Esophagus muscularis mucosa (tissue), 2 donors: Measurements from ENCODE around the gene VCL.

Experiments used
- EP300 ChIP-seq: sonication (generic); formaldehyde crosslinking; IDR thresholded peaks from one replicate; pipeline ENCODE4 v1.6.1; 2017; ENCODE audit warnings: antibody characterized with exemption
- POLR2A ChIP-seq: fragments of 450-650 bp; IDR thresholded peaks from one replicate; pipeline ENCODE4 v1.6.1; 2017; ENCODE audit warnings: antibody characterized with exemption, moderate library complexity, mild to moderate bottlenecking, low read depth

DNA sequence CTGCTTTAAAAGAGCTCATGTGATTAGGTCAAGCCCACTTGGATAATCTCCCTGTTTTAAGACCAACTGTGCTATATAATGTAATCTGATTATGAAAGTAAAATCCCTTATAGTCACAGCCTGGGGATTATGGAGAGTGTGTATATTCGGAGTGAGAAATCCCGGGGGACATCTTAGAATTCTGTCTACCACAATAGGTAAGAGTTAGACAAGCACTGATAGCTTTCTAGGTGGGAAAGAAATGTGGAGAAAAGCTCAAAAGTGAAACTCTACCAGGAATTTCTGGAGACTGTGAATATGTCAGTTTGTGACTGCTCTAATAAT, 2.9 kb upstream of the VCL start:
- TF ChIP-seq EP300 (no peak), POLR2A (no peak)
